DND-41 (cell line): ENCODE data around the gene SORBS1.

ENCODE experiments used
- CTCF ChIP-seq: IDR thresholded peaks from 2 replicates; pipeline ENCODE4 v1.5.1; 2012; ENCODE audit warnings: borderline replicate concordance, low read length, moderate library complexity, mild to moderate bottlenecking; ENCODE audit not compliant: poor library complexity, severe bottlenecking; ENCODE audit errors: extremely low read depth
- EZH2 ChIP-seq: IDR thresholded peaks from 3 replicates; pipeline ENCODE4 v1.6.1; 2012; ENCODE audit warnings: borderline replicate concordance, low read depth, mild to moderate bottlenecking, moderate library complexity, low read length, inconsistent platforms; ENCODE audit not compliant: severe bottlenecking

GRCh38 chr10:95545981-95546380 lies 15.2 kb downstream of the SORBS1 start:
- TF ChIP-seq CTCF, result no peak
- no peak for TF ChIP-seq EZH2
